22Rv1 (cell line): ENCODE measurements around the gene KATNAL2.

Experiments
- CTCF ChIP-seq: fragments of 450-650 bp; IDR thresholded peaks from 2 replicates; pipeline ENCODE4 v1.5.1; 2017; ENCODE audit warnings: mild to moderate bottlenecking
- ZFX ChIP-seq: fragments of 450-650 bp; IDR thresholded peaks from 2 replicates; pipeline ENCODE4 v1.6.1; 2017; ENCODE audit warnings: antibody characterized with exemption, borderline replicate concordance

GRCh38 chr18:46939337-46939963, 22.0 kb downstream of the KATNAL2 start:
- TF ChIP-seq CTCF (no peak), ZFX (no peak)
